Activated CD8-positive, alpha-beta memory T cell treated with anti-CD3 and anti-CD28 coated beads, Interleukin-2, amount 50 U/mL, for 24 hours (primary cell): Measurements from ENCODE around the gene CSNK2A1.
"Not testable (repeated sequence)": the region's sequence is repeated elsewhere in the genome, so short reads cannot be mapped to it uniquely, and the experiment has no call there.

ENCODE experiments used
- DNase-seq: peaks from one replicate; pipeline ENCODE4 v3.0.0-alpha.2; 2020; ENCODE audit errors: extremely low read depth

The CSNK2A1 gene

DNA sequence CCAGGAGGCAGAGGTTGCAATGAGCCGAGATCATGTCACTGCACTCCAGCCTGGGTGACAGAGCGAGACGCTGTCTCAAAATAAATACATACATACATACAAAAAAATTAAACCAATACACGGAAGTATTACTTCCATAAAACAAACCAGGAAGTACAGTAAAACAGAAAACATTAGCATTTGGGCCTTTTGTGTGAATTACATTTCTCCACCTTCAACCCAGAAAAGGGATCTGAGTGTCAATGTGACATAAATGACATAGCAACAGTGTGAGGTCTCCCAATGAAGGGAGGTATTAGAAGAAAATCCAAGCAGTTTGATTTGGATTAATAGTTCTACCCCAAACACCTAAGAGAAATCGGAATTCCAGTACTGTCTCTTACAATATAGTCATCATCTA is 10.1 kb downstream of the CSNK2A1 start:
- no peak for DNase-seq

DNA sequence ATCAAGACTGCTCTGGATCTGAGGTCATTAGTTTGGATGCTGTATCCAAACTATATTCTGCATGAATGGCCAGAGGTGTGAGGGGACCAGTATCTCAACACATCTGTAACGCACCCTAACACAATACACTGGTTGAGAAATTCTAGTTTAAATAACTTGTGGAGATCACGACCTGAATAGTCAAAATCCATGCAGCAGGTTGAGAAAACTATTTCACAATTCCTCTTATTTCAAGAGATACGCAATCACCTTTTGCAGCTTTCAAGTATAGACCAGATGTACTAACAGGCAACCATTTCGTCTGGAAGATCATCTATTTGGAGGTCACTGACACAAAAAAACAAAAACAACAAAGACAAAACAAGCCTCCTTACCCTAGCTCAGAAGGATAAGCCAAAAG is 11.1 kb downstream of the CSNK2A1 start:
- DNase-seq = no peak

DNA sequence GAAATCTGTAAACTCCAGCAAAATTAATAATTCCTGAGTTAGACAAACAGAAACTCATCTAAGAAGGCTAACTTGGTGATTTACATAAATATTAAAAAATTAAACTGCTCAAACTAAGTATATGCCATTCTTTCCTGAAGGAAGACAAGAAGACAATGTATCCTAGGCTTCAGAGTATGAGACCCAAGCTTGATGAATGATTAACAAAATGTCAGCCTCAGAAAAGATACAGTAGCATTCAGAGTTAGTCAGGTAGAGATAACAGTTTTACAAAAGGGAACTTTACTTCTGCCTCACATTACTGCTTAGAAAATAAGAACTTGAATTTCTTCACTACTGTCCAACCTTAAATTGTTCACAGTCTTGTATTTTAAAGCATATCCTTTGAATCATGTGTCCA is 12.0 kb downstream of the CSNK2A1 start:
- DNase-seq = no peak

DNA sequence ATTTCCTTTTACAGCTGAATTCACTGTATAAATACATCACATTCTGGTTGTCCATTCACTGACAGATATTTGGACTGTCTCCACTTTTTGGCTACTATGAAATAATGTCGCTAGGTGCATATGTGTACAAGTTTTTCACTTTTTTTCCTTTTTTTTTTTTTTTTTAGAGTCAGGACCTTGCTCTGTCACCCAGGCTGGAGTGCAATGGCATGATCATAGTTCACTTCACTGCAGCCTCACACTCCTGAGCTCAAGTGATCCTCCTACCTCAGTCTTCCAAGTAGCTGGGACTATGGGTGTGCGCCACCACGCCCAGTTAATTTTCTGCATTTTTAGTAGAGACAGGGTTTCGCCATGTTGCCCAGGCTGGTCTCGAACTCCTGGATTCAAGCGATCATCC is 13.3 kb downstream of the CSNK2A1 start:
- DNase-seq = no peak

DNA sequence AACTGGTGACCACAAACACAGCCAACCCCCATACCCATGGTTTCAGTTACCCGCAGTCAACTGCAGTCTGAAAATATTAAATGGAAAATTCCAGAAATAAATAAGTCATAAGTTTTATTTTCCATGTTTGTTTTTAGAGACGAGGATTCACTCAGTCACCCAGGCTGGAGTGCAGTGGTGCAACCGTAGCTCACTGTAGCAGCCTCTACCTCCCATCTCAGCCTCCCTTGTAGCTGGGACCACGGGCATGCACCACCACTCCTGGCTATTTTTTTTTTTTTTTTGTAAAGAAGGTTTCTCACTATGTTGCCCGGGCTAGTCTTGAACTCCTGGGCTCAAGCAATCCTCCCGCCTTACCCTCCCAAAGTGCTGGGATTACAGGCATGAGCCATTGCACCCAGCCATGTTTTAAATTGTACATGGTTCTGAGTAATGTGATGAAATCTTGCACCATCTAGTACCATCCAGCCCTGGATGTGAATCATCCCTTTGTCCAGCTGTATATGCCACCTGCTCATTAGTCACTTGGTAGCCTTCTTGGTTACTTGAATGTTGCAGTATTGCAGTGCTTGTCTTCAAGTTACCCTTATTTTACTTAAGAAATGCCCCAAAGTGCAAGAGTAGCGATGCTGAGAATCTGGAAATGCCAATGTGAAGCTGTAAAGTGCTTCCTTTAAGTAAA is 14.5 kb downstream of the CSNK2A1 start:
- DNase-seq = no peak

DNA sequence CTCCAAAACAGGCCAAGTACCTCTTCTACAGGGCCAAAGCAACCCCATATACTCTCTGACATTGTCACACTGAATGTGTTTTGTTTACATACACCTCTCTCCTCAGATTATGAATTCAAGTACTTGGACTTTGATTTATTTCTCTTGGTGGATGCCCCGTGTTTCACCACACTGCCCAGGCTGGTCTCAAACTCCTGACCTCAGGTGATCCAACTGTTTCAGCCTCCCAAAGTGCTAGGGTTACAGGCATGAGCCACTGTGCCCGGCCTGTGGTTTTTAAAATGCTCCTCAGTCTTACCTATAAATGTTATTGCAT is 16.1 kb downstream of the CSNK2A1 start:
- no peak for DNase-seq

DNA sequence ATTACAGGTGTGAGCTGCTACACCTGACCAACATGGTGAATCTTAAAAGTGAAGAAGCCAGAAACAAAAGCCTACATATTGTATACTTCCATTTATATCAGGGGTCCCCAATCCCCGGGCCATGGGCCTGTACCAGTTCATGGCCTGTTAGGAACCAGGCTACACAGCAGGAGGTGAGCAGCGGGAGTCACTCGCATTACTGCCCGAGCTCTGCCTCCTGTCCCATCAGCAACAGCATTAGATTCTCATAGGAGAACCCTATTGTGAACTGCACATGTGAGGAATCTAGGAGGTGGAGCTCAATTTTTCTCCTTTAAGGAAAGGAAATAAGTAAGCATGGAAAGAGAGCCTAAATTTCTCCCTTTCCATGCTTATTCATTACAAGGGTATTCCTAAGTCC is 21.7 kb downstream of the CSNK2A1 start:
- DNase-seq = no peak

DNA sequence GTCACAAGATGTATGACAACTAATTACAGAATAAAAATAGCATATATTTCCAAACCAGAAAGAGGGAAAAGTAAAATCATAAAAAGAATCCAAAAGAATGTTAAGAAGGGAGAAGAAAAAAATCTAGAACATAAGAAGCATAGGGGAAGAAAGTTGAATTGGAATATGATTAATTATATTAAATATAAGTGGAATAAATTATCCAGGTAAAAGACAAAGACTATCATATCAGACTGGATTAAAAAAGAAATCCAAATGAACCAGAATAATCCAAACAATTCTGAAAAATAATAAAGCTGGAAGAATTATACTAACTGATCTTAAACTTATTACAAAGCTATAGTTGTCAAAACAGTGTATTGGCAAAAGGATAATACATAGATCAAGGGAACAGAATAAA is 23.6 kb downstream of the CSNK2A1 start:
- DNase-seq = no peak

DNA sequence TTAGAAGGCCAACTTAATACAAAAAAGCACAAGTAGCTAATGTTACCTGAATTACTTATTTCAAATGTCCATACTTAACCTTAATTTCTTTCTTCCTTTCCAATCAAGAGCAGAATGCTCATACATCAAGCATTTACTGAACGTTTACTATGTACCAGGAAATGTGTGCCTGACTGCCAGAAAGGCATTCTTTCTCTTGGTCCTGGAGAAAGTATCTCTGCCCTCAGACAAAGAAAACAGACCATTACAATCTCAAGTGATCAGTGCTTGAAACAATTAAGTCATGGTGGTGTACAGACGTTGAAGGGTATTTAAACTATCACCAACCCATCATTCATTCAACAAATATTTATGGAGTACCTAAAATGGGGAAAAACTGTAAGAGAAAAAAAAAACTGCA is 26.4 kb downstream of the CSNK2A1 start:
- no peak for DNase-seq

DNA sequence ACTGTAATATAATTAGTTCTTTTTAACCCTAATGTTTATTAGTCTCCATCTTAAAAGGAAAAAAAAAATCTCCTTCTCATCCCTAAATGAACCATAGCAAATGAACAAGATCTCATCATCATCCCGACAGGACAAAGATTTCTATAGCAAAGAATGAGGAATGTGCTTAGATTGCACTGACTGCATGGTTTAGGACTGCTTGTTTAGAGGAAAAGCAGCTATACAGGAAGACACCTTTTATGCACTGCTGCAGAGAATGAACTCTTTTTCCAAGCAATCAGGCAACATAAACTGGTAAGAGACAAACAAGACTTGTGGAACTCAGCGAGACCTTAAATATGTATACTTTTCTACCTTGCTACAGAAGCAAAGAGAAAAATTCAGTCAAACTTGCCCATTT is 26.8 kb downstream of the CSNK2A1 start:
- no peak for DNase-seq

DNA sequence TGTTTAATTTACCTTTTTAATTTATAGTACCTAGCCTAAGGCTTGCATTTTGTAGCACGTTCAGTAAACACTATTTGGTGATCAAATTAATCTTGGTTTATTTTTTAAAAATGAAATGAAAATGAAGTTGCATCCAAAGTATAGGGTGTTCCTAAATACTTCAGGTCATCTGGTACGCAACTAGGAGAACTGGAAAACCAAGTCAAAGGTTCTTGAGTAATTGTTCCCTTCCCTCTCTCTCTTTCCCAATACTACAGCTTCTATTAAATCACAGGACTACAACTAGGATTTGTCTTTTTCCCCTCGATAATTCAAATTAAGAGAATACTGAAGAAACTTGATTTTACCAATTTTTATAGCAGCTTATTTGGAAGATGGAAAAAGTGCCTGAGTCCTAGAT is 27.9 kb downstream of the CSNK2A1 start:
- no peak for DNase-seq

DNA sequence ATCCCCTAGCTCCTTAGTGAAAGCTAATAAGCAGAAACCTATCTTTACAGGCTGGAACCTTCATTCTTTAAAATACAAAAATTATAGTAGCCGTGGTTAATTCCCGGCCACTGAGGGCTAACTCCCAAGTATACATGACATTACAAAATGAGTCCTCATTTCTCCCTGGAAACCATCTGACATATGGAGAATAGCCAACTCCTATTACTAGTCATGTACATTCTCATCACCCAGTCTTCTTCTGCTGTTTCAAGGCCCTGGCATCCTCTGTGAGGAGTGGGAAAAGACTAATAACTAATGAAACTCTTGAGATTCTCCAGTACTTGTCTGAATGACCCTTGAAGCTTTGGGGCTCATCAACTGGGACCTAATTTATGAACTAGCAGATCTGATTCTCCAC is 30.2 kb downstream of the CSNK2A1 start:
- DNase-seq = no peak

DNA sequence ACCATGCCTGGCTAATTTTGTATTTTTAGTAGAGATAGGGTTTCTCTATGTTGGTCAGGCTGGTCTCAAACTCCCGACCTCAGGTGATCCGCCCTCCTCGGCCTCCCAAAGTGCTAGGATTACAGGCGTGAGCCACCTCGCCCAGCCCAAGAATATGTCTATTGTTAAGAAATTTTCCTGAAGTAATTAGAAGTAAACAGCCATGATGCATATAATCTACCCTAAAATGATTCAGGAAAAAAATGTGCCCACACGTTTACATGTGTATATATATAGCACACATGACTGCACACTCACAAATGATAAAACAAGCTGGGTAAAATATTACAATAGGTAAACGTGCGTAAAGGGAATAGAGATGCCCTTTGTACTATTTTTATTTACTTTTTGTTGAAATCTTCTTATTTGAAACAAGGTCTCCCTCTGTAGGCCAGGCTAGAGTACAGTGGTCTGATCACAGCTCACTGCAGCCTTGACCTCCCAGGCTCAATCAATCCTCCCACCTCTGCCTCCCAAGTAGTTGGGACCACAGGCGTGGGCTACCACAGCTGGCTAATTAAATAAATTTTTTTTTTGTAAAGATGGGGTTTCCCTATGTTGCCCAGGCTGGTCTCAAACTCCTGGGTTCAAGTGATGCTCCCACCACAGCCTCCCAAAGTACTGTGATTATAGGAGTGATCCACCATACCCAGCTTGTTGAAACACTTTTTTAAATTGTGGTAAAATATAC is 33.1 kb downstream of the CSNK2A1 start:
- DNase-seq = not testable (repeated sequence)

DNA sequence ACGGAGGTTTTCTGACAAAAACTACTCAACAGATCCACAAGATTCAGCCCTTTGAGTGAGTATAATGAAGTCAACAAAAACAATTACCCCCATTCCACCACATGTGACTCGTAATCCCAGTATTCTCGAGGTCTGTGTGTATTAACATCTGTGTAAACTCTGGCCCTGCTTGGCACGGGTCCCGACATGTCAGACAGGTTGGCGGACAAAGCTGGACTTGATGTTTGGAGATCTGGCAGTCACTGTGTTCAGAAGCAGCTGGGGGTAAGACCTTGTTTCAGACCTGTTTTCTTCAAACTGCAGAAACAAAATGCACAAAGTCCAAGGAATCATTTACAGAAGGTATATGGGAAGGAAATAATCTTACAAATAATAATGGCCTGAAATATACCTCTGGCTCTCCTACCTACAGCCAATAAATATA is 35.2 kb downstream of the CSNK2A1 start:
- not testable (repeated sequence) for DNase-seq

DNA sequence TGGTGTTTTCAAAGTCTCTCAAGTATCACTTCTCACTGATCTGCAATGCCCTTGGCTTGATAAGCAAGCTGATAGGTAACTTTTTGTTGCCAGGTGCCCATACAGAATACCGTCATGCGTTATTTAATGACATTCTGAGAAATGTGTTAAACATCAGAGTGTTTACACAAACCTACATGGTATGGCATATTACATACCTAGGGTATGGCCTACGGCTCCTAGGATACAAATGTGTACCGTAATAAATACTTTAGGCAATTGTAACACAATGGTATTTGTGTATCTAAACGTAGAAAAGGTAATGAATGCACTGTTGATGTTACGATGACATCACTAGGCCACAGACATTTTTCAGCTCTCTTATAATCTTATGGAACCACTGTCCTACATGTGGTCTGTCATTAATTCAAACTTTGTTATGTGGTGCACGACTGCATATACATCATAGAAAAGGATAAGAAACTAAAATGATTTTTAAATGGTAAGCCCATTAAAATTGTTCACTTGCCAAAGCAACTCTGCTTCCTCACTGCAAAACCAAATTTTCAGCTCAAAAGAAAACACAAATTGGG is 35.7 kb downstream of the CSNK2A1 start:
- no peak for DNase-seq

DNA sequence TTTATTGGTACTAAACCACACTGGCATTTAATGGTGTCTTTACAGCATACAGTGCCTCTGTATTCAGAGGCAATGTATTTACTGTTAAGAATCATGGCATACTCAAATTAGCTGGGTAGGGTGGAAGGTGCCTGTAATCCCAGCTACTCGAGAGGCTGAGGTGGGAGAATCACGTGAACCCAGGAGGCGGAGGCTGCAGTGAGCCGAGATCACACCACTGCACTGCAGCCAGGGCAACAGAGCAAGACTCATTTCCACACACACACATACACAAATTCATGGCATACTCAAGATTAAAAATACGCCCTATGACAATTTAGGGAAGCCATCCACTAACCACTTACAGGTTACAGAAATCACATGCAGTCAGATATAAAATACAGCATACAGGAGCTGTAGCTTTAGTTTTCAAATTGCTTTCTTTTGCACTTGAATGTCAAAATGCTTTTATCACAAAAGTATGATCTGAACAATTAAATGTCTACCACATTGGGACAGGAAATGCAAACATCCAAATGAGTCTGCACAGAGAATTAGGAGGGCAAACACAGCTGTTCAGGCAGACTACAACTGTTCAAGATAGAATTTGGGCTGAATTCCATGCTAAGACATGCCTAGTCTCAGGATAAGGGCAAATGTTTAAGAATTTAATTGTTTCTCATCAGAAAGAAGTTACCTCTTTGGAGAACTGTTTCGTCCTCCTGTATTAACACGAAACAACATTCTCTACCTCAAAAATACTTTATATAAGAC is 36.4 kb downstream of the CSNK2A1 start:
- no peak for DNase-seq

DNA sequence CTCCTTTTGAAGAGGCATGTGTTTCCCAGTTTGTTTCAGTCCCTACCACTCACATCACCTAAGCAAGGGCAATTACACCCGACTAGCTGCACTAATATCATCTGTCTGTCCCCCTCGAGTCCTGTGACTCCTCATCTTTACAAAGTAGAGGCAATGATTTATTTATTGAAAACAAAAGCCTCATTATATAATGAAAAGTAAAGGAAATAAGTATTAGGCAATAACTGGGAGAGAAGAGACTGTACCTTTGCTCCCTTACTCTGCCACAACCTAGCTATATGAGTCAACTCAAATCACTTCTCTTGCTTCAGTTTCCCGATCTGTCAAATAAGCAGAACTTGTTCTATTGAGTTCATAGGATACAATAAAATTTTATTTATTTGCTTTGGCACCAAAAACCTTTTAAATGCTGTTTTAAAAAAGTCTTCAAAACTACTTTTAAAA is 38.9 kb downstream of the CSNK2A1 start:
- no peak for DNase-seq

DNA sequence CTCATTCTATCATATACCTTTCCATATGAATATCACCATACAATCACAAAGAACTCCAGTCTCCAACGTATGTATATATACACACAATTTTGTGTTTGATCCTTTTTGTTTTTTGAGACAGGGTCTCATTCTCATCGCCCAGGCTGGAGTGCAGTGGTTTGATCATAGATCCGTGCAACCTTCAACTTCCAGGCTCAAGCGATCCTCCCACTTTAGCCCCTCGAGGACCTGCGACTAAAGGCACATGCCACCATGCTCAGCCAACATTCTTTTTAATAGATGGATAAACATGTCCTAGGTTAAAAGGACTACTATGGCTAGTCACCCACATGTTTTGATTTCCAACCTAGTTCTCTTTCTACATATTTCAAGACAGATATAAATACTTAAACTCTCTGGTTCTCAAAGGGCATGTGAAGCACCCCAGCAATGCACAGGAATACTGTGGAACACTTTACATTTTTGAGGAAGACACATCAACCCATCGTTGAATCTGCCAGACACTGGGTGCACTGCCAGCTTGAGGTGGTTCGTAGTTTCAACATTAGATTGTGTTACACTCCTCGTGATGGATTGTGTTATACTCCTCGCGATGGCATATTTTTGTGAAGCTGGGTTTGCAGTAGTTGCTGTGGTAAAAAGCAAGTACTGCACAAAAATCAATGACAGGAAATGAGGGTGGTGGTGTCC is 40.4 kb downstream of the CSNK2A1 start:
- no peak for DNase-seq

DNA sequence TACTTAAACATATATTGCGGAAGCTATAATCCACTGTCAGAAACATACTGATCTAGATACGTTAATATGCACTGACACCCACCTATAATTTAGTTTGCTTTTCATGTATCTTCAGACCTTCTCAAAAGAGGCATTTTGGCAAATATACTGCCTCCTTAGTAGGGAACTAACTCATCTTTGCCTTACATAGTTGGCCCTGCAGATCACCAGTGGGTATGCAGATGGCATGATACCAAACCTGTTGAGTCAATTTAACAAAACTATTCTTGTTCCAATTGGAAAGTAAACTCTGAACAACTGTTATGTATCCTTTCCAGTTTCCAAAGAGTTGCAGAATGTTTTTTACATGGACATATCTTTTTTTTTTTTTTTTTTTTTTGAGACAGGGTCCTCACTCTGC is 45.6 kb downstream of the CSNK2A1 start:
- DNase-seq = no peak

DNA sequence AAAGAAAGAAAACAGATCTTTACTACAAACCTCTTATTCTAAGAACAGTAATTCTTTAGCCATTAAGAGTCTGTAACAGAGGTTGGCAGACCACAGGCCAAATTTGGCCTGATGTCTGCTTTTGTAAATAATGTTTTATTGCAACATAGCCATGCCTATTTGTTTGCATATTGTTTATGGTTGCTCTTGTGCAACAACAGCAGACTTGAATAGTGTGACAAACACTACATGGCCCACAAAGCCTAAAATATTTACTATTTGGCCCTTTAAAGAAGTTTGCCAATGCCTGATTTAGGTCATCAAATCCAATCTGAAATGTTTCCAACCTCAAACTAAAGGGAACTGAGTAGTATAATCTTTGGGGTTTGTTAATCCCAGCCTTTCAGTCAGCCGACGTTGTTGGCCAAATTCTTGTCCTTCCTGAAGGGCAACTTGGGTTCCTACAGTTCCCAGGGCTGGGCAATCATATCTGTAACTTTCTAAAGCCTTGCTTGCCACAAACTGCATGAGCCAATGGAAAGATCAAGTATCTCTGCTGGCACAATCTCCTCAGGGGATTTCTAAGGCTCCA is 47.4 kb downstream of the CSNK2A1 start:
- DNase-seq = no peak

DNA sequence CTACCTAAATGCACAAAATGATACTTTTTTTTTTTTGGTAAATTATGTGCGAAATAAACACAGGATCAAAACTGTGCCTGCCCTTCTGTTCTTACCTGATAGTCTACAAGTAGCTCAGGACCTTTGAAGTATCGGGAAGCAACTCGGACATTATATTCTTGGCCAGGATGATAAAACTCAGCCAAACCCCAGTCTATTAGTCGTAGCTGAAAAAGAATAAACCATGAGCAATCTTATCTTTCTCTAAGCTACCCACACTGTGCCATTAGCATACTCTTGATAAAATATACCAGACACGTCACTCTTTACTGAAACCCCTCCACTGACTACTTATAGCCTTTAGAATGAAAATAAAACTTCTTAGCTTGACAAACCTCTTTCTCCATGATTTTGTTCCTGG is 51.4 kb downstream of the CSNK2A1 start:
- DNase-seq = no peak

DNA sequence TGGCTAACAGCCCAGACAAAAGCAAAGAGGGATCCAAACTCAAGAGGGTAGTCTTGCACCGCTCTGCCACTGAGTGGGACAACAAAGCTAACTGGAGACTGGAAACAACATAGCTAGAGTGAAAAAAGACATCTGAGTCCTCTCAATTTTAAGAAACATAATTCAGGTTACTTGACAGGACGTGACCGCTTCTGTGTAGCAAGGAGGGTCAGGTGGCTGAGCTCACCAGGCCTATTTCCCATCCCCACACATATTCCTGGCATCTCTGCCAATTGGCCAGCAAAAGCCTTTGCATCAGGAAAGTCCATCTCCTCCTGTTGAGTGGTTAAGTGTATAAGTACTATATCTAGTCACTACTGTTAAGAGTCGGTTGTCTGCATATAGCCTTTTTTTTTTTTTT is 55.9 kb downstream of the CSNK2A1 start:
- no peak for DNase-seq
